ENCODE measurements around the gene BGN. TPM values are rescaled to one million over a fixed set of nuclear protein-coding genes. Genes with fewer than 3 reads are reported as not detected.

The BGN gene
- total RNA-seq, 1 experiment from 2014 or later: 1.2 TPM

GRCh38 chrX:153500676-153501280, 6.0 kb downstream of the BGN start:
- Histone ChIP-seq H4K20me1 (ENCODE audit: control insufficient read depth, insufficient read depth, insufficient read length) (no peaks in the 10 kb centered on the region), H3K4ac (ENCODE audit: low read depth, low read length) (no peak overlapping the region), H3K27me3 (ENCODE audit: insufficient read depth, low read length) (no peaks in the 10 kb centered on the region), H2BK15ac (ENCODE audit: low read depth, low read length) (no peak overlapping the region), H3K23me2 (ENCODE audit: insufficient read length, low read depth, low read length, poor library complexity, severe bottlenecking) (no peaks in the 10 kb centered on the region), H3K4me1 (ENCODE audit: insufficient read depth, low read length) (no peaks in the 10 kb centered on the region), H3K23ac (ENCODE audit: insufficient read length, low read depth, low read length) (no peak overlapping the region), H2BK120ac (ENCODE audit: low read depth, low read length, poor library complexity, severe bottlenecking) (no peak overlapping the region), H4K91ac (ENCODE audit: insufficient read length, low read depth, low read length) (no peak overlapping the region), H4K8ac (replicated peaks; ENCODE audit: insufficient read length, low read depth, low read length) (no peak overlapping the region), H2AK5ac (ENCODE audit: insufficient read length, low read length) (no peak overlapping the region), H2BK12ac (ENCODE audit: insufficient read length, low read depth, low read length) (no peak overlapping the region), H3T11ph (ENCODE audit: low read length) (no peak overlapping the region), H2BK5ac (ENCODE audit: insufficient read length, low read length) (no peak overlapping the region), H3K18ac (ENCODE audit: insufficient read length, low read depth, low read length) (no peak overlapping the region), H3K9me3 (ENCODE audit: control insufficient read depth, low read depth, low read length) (peaks cover 25% of the 10 kb centered on the region), H3K27ac (ENCODE audit: insufficient read length, low read depth, low read length) (no peak overlapping the region), H3K79me1 (ENCODE audit: insufficient read depth, low read depth, low read length, poor library complexity, severe bottlenecking) (no peaks in the 10 kb centered on the region), H3K4me2 (ENCODE audit: insufficient read depth, insufficient read length, low read length) (no peak overlapping the region), H3K79me2 (ENCODE audit: insufficient read depth, low read length) (no peaks in the 10 kb centered on the region), H2AFZ (ENCODE audit: low read length) (no peak overlapping the region), H4K5ac (ENCODE audit: insufficient read length, low read depth, low read length) (no peak overlapping the region), H3K14ac (ENCODE audit: insufficient read depth, low read length) (no peak overlapping the region), H3K56ac (ENCODE audit: insufficient read length, low read depth, low read length) (no peak overlapping the region), H3K9ac (ENCODE audit: extremely low read depth, insufficient read length, low read length) (no peak overlapping the region), H2BK20ac (ENCODE audit: low read depth, low read length, poor library complexity, severe bottlenecking) (no peak overlapping the region)
- no peaks in the 10 kb centered on the region for H3K4me1 Mint-ChIP-seq
- no peak overlapping the region; a peak in 1 of 7 replicates for H3K27ac Mint-ChIP-seq
- H3K4me3 Mint-ChIP-seq: no peak overlapping the region; a peak in 2 of 5 replicates
- peaks cover 43 to 52% of the 10 kb centered on the region in 2 experiments for H3K9me3 Mint-ChIP-seq
- H3K36me3 Mint-ChIP-seq (ENCODE audit: insufficient read depth in 1 of 3, low read depth in 3 of 3): peaks cover 6 to 8% (median 8%) of the 10 kb centered on the region in 3 experiments; a peak in 5 of 7 replicates
- no peak for DNase-seq
- H3K27me3 Mint-ChIP-seq (ENCODE audit: low read depth): peaks cover 2% of the 10 kb centered on the region
- WGBS (ENCODE audit: extremely low coverage, insufficient read length, low lambda C conversion rate): no CpG with 5 or more reads among the region's 9 CpGs
- TF ChIP-seq, protein P1, sequence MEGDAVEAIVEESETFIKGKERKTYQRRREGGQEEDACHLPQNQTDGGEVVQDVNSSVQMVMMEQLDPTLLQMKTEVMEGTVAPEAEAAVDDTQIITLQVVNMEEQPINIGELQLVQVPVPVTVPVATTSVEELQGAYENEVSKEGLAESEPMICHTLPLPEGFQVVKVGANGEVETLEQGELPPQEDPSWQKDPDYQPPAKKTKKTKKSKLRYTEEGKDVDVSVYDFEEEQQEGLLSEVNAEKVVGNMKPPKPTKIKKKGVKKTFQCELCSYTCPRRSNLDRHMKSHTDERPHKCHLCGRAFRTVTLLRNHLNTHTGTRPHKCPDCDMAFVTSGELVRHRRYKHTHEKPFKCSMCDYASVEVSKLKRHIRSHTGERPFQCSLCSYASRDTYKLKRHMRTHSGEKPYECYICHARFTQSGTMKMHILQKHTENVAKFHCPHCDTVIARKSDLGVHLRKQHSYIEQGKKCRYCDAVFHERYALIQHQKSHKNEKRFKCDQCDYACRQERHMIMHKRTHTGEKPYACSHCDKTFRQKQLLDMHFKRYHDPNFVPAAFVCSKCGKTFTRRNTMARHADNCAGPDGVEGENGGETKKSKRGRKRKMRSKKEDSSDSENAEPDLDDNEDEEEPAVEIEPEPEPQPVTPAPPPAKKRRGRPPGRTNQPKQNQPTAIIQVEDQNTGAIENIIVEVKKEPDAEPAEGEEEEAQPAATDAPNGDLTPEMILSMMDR (conservative IDR thresholded peaks at IDR 0.05): no peak
